Measurements from ENCODE around the gene MBOAT1.

The MBOAT1 gene

DNA sequence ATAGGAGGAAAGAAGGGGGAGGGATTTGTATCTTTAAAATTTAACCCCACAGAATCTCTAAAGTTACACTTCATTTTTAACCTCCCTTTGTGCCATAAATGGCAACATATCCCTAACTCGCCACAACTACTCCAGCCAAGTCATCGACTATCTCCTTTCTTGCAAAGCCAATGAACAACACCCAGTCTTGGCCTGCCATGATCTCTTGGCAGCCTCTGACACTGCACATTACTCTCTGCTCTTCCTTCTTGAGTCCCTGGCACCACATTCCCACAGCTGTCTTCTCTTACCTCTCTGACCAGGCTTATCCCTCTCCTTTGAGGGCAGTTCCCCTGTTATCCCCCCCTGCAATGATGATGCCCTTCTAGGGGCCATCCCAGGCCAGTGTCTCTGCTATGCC is 42.5 kb downstream of the MBOAT1 start:
- Histone ChIP-seq H3K27me3 (replicated peaks) (no peaks in the 10 kb centered on the region), H3K4me3 (ENCODE audit: low read depth, low read length) (no peak overlapping the region), H3K27ac (no peak overlapping the region), H3K36me3 (replicated peaks) (no peaks in the 10 kb centered on the region)
- in situ Hi-C loops (cut with HindIII; ENCODE audit: low pct_ligation_motif_present, low sequenced_read_pairs), result no loop called here
- TF ChIP-seq, protein P1, sequence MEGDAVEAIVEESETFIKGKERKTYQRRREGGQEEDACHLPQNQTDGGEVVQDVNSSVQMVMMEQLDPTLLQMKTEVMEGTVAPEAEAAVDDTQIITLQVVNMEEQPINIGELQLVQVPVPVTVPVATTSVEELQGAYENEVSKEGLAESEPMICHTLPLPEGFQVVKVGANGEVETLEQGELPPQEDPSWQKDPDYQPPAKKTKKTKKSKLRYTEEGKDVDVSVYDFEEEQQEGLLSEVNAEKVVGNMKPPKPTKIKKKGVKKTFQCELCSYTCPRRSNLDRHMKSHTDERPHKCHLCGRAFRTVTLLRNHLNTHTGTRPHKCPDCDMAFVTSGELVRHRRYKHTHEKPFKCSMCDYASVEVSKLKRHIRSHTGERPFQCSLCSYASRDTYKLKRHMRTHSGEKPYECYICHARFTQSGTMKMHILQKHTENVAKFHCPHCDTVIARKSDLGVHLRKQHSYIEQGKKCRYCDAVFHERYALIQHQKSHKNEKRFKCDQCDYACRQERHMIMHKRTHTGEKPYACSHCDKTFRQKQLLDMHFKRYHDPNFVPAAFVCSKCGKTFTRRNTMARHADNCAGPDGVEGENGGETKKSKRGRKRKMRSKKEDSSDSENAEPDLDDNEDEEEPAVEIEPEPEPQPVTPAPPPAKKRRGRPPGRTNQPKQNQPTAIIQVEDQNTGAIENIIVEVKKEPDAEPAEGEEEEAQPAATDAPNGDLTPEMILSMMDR (IDR thresholded peaks at IDR 0.05; ENCODE audit: low read depth, low read length, missing control alignments), result no peak
- no peak for DNase-seq

DNA sequence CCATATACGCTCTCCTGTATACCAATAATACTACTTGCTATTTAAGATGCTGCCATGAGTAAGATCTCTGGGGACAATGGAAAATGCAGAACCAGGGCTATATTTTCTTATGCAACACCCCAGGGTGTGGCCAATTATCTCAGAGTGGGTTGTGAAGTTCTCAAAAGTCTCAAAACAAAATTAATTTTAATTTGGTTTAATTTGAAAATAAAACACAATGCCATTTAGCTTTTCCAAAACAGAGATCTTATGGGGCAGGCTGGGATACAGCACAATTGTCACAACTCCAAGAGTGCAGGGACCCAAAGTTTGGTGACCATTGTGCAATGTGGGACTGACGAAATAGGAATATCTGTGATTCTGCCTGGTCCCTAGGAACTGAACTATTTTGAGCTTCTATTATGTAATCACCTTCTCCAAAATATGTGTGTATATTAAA is 43.1 kb downstream of the MBOAT1 start:
- DNase-seq, result no peak

DNA sequence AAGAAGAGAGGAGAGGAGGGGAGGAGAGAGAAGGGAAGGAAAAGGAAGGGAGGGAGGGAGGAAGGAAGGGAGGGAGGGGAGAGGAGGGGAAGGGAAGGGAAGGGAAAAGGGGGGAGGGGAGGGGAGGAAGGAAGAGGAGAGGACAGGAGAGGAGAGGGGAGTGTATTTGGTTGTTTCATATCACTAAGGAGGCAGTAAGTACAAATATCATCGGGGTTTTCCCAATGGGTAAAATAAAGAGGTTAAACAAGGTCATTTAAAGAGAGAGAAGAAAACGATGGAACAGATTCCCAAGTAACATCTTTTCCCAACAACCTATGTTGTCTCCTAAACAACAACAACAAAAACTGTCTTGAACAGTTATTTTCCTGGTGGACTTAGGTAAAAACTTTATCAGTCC is 43.6 kb downstream of the MBOAT1 start:
- no peaks in the 10 kb centered on the region for H3K27me3 ChIP-seq (replicated peaks)
- H3K4me3 ChIP-seq (ENCODE audit: low read depth, low read length), result no peak overlapping the region
- H3K27ac ChIP-seq, result no peak overlapping the region
- in situ Hi-C loops (cut with HindIII; ENCODE audit: low pct_ligation_motif_present, low sequenced_read_pairs), result no loop called here
- DNase-seq, result no peak
- TF ChIP-seq, protein P1 (IDR thresholded peaks at IDR 0.05; ENCODE audit: low read depth, low read length, missing control alignments), result no peak
- no peaks in the 10 kb centered on the region for H3K36me3 ChIP-seq (replicated peaks)

More for the DNA sequence above, 43.1 kb downstream of the MBOAT1 start:
- in situ Hi-C loops (cut with HindIII; ENCODE audit: low pct_ligation_motif_present, low sequenced_read_pairs), result no loop called here
- Histone ChIP-seq H3K4me3 (ENCODE audit: low read depth, low read length) (no peak overlapping the region), H3K36me3 (replicated peaks) (no peaks in the 10 kb centered on the region), H3K27me3 (replicated peaks) (no peaks in the 10 kb centered on the region), H3K27ac (no peak overlapping the region)
- TF ChIP-seq, protein P1 (IDR thresholded peaks at IDR 0.05; ENCODE audit: low read depth, low read length, missing control alignments), result no peak

DNA sequence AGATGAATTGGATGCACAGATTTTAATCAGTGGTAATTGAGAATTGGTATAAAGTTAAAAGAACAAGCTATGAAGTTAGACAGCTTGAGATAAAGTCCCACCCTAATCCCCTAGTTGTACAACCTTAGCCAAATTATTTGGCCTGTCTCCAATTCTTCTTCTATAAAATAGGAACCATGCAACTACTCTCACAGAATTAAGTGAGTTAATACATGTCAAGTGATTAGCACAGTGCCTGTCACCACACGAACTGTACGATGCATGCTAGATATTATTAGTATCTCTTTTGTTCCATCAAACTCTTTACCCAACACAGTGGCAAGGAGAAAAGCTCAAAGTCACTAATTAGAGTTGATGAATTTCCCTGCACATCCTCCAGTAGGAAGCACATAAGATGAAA is 44.7 kb downstream of the MBOAT1 start:
- in situ Hi-C loops (cut with HindIII; ENCODE audit: low pct_ligation_motif_present, low sequenced_read_pairs), result no loop called here
- Histone ChIP-seq H3K4me3 (ENCODE audit: low read depth, low read length) (no peak overlapping the region), H3K36me3 (replicated peaks) (no peaks in the 10 kb centered on the region), H3K27ac (no peak overlapping the region), H3K27me3 (replicated peaks) (no peaks in the 10 kb centered on the region)
- no peak for DNase-seq
- TF ChIP-seq, protein P1 (IDR thresholded peaks at IDR 0.05; ENCODE audit: low read depth, low read length, missing control alignments), result no peak

DNA sequence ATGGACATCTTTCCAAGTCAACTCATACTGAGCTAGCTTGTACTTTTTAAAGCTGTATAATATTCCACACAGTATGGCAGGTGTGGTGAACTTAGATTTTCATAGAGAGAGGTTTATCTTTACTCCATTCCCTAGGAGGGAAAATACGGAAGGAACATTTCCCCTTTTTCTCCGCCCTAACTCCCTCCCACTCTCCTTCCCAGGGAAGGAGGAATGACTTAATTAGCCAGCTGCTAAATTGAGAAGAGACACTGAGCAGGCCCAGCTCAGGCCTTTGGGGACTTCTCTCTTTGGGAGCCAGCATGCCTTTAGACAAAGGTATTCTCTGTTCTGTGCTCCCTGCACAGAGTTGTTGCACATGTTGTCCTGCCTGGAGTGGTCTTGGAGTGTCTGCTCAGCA is 46.1 kb downstream of the MBOAT1 start:
- Histone ChIP-seq H3K27ac (no peak overlapping the region), H3K27me3 (replicated peaks) (no peaks in the 10 kb centered on the region), H3K36me3 (replicated peaks) (no peaks in the 10 kb centered on the region), H3K4me3 (ENCODE audit: low read depth, low read length) (no peak overlapping the region)
- no peak for DNase-seq
- TF ChIP-seq, protein P1 (IDR thresholded peaks at IDR 0.05; ENCODE audit: low read depth, low read length, missing control alignments), result no peak
- in situ Hi-C loops (cut with HindIII; ENCODE audit: low pct_ligation_motif_present, low sequenced_read_pairs), result no loop called here

DNA sequence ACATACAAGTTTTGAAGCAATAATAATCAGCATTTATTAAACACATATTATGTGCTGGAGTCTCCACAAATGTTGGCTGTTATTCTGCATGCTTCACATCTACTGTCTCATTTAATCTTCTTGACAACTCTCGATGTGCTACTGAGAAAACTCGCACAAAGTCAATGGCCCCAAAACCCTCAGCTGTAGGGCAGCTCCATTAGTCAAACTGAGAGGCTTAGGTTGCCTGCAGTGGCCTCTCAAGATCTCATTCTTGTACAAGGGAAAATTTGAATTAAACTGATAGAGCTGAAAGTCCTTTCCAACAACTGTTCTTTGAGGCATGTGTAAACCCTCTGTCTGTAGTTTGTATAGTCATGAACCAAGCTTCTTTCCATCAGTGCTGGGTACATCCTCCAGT is 49.8 kb downstream of the MBOAT1 start:
- no peak for DNase-seq
- Histone ChIP-seq H3K4me3 (ENCODE audit: low read depth, low read length) (no peak overlapping the region), H3K27me3 (replicated peaks) (no peaks in the 10 kb centered on the region), H3K36me3 (replicated peaks) (no peaks in the 10 kb centered on the region), H3K27ac (no peak overlapping the region)
- in situ Hi-C loops (cut with HindIII; ENCODE audit: low pct_ligation_motif_present, low sequenced_read_pairs), result no loop called here
- TF ChIP-seq, protein P1 (IDR thresholded peaks at IDR 0.05; ENCODE audit: low read depth, low read length, missing control alignments), result no peak

Data from brain microvascular endothelial cell (primary cell).